GM21737 (cell line): Measurements from ENCODE around the gene NIPAL3.

ENCODE experiments used
- ATAC-seq: cut with Tn5 transposase; IDR thresholded peaks from one replicate; pipeline ENCODE4 v1.9.1; 2021; ENCODE audit warnings: mild to moderate bottlenecking, moderate library complexity; ENCODE audit not compliant: unreplicated experiment

The NIPAL3 gene

DNA sequence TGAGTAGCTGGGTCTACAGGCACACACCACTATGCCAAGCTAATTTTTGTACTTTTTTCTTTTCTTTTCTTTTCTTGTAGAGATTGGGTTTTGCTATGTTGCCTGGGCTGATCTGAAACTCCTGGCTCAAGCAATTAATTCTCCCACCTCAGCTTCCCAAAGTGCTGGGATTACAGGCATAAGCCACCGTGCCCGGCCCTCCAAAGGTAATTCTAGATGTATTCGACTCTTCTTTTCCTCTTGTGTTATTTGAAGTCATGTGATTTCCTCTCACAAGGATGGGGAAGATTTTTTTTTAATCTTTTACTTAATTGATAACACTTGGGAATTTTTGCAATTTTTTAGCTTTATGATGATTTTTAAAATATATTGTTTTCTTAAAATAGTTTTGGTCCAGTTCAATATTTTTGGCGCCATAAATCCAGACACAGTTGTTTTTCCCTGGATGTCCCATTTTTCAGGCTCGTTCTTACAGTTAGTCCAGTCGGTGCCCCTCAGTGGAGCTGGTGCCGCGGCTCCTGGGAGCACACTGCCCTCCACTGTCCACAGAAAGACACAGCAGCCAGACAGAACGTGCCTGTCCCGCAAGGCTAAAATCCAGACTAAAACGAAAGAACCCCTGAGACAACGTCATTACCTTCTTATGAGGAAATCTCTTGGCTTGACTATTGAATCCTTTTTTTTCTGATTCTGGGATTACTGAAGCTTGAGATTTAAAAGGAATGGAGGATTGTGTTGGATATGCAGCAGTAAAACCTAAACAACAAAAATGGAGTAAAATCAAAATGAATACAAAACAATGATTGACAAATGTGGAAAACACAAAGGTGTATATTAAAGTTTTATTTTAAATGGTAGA lies 24.4 kb upstream of the NIPAL3 start:
- ATAC-seq, result peak; percentile 48

DNA sequence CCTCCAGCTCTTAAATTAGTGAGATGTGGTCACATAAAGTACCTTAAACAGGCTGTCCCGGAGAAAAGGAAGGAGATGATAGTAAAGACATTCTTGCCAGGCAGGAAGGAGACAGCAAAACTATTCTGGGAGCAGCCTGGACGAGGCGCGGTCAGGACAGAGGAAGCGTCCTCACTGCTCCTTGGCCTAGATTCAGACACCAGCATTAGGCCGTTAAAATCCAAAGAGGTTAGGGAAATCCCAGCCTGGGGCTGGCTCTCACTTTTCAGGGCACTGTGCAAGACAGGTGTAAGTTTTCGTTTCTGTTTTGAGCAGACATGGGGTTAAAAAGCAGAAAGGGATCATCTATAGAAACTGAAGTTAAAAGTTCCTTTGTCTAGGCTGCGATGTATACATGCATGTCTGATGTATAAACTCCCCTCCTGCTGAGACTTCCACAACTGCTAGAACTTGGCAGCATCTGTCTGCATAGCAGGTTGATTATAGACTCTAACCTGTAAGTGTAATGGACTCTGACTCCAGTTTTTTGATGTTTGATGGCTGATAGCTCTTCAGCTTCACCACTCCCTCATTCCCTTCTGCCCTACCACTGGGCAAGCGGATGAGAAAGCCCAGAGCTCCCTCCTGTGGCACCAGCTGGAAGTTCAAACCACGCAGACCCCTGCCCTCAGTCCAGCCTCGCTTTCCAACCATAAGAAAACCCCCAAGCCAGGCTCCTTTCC lies 23.6 kb upstream of the NIPAL3 start:
- ATAC-seq, result peak; percentile 73

DNA sequence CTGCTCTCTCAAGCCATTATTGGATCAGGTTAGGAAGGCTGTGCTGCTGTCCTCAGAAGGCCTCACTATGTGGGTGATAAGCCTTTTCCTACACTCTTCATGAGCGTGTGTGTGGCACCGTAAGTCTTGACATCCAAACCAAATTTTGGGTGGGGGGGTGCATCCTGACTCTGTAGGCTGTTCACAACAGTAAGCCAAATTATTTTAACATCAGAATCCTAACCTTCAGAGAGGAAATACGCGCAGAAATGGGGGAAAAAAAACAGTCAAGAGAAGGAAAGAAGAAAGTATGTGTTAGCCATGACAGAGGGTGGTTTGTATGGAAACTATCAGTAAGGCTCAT lies 23.0 kb upstream of the NIPAL3 start:
- no peak for ATAC-seq

DNA sequence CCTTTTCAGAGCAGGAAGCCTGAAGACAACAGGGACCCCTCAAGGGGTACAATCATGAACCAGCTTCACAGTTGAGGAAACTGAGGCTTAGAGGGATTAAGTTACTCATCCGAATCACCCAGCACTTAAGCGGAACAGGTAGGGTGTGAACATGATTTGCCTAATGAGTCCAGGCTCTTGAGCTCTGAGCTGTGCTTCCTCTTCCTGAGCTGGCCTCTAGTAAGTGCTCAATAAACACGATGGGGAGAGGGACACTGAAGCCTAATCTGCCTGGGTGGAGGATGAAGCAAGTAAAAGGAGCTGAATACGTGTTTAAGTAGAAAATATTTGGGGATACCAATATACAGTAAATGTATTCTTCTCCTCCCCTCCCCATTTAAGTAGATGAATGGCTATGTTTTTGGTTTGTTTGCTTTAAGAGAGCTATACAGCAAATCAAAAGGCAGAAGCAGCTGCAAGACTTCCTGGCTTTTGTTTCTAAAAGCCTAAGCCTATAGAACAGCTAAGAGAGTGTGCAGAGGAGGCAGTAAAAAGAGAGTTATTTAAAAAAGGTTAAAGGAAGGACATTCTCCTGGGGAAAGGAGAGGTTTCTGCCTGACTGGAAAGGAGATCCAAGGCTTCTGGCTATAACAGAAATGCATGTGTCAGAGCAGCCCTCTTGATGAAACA lies 22.5 kb upstream of the NIPAL3 start:
- ATAC-seq, result no peak

DNA sequence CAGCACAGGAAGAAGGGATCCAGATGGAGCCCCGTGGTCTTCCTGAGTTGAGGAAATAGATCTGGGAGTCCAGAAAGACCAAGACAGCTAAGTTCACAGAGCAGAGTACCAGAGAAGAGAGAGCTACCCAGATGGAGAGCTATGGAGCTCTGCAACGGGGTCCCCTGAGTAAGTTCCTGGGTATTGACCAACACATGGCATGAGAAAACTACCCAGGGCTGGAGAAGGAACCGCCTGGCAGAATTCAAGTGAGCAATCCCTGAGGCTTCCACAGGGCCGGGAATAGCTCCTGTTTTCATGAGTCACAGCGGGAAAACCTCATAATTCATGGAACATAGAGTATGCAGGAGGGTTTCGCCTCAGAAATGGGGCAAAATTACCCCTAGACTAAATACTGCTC lies 21.7 kb upstream of the NIPAL3 start:
- ATAC-seq, result no peak

DNA sequence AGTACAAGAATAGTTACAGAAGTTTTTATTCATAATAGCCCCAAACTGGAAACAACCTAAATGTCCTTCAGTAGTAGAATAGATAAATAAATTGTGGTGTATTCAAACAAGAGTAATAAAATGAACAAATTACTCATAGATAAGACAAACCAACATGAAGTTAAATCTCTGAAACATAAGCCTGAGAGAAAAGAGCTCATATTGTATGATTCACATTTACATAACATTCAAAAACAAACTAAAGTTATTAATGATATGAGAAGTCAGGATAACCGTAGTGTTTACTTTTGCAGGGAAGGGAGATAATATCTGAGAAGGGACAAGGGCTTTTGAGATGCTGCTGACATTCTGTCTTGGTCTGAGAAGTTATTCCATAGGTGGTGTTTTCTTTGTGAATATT lies 15.5 kb upstream of the NIPAL3 start:
- no peak for ATAC-seq

DNA sequence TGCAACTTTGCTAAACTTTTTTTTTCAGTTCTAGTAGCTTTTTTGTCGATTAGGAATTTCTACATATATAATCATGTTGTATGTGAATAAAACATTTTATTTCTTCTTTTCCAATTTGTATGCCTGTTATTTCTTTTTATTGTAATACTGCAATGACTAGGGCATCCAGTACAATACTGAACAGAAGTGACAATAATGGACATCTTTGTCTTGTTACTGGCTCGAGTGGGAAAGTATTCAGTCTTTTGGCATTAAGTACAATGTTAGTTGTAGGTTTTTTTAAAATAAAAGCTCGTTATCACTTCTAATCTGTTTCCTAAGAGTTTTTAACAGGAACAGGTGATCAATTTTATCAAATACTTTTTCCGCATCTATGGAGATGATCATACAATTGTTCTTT lies 11.8 kb upstream of the NIPAL3 start:
- no peak for ATAC-seq

DNA sequence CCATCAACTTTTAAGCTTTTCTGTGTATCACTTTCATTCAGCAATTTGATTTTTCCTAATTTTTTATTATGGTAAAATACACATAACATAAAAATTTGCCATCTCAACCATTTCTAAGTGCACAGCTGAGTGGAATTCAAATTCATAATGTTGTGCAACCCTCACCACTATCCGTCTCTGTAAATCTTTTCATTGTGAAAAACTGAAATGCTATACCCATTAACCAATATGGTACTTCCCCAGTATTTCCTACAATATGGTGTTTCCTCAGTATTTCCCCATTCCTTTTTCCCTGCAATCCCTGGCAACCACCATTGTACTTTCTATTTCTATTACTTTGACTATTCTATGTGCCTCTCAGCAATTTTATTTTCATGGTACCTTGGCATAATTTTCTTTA lies 8.8 kb upstream of the NIPAL3 start:
- ATAC-seq, result no peak

DNA sequence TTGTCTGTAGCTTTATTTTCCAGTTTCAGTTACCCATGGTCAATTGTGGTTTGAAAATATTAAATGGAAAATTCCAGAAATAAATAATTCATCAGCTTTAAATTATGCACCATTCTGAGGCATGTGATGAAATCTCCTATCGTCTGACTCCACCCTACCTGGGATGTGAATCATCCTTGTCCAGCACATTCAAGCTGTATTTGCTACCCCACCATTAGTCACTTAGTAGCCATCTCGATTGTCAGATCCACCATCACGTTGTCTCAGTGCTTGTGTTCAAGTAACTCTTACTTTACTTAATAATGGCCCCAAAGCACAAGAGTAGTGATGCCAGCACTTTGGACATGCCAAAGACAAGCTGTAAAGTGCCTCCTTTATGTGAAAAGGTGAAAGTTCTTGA lies 6.1 kb upstream of the NIPAL3 start:
- ATAC-seq, result no peak

DNA sequence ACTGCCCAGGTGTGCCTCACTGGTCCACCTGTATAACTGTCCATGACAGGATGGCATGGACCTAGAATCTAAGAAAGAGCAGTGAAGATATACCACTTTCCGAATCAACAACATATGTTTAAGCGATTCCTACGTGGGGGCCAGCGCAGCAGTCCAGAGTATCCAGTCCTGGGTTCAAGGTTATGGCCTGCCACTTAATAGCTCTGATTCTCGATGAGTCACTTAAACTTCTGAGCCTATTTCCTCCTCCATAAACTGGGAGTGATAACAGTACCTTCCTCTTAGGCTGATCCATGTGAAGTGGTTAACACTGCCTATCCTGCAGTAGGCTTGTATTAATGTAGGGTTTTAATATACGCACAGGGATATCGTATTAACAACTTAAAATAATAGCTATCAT lies 4.9 kb upstream of the NIPAL3 start:
- ATAC-seq, result no peak

DNA sequence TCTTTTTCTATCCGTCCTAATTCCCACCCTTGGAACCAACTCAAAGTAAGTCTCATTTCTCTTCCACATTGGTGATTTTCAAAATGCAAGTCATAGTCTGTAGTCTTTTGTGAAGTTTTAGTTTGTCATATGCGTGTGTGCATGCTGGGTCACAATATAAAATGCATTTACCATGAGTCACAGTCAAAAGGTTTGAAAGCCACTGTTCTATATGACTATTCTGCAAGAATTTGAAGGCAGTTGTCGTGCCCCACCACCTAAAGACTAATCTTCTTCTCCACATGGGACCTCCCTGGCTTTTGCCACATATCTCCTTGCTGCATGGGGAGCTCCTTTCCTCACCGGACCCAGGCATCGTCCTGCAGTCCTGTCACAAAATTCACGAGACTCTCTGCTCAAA lies 3.6 kb upstream of the NIPAL3 start:
- no peak for ATAC-seq

DNA sequence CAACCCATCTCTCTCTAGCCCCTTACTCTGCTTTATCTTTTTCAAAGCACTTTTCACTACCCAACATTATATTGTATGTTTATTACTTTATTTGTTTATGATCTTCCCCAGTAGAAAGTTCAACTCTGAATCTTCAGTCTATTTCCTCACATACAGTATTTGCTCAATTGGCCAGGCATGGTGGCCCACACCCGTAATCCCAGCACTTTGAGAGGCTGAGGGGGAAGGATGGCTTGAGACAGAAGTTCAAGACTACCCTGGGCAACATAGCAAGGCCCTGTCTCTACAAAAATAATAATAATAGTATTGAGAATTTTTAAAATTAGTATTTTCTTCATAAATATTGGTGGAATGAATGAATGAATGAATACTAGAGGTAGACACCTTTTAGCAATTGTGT lies 3.2 kb upstream of the NIPAL3 start:
- no peak for ATAC-seq

DNA sequence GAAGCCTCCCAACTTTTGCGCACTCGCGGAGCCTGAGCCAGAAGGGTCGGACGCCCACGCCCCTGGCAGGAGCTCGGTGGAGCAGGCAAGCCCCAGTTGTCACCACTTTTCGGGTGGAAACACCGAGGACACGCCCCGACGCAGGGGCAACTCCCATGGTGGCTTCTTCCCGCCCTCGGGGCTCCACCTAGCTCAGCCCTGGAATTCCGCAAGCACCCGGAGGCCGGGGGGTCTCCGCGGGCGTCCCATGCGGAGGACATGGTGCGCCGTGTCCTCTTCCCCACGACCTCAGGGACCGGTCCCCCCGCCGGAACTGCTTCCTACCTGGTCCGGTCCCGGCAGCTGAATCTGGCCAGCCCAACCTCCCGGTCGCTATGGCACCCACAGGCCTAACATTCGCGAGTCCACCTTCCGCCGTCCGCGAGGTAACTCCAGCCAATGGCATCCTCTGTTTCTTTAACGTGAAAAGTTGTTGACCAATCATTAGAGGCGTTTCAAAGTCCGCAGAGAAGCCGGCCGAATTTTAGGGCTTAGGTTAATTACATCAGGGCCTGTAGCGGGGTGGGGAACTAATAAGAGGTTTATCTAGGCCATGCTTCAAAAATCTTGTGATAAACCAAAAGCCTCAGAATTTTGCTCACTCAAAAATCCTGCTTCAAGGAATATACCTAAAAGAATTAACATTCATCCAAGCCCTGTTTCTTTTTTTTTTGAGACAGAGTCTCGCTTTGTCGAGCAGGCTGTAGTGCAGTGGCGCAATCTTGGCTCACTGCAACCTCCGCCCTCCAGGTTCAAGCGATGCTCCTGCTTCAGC lies 2.0 kb upstream of the NIPAL3 start, which contains the start of gene STPG1:
Gene STPG1 (minus strand): TSS at position 433 of the 814 bp plus-strand sequence. CDS start 12,394 bp downstream, outside the sequence.
- ATAC-seq, result no peak

DNA sequence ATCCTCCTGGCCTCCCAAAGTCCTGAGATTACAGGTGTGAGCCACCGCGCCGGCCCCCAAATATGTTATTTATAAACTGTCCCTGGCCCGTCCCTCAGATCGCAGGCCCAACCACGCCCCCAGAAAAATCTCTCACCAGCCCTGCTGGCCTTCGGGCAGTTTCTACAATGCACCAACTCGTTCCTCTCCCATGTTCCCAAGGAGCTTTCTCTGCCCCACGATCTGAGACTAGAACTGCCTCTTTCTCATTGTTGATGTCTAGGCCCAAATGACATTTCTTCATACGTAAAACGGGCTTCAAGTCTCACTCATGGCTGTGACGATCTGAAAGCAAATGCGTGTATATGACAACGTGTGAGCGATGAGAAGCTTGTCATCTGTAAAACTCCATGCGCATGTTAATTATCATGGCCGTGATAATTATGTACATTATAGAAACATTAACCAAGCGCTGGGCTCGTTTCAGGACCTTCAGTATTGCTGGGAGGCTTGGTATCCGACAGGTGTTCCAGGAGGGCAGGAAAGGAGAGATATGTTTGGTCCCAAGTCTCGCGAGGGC lies 748 bp upstream of the NIPAL3 start:
- ATAC-seq, result no peak

DNA sequence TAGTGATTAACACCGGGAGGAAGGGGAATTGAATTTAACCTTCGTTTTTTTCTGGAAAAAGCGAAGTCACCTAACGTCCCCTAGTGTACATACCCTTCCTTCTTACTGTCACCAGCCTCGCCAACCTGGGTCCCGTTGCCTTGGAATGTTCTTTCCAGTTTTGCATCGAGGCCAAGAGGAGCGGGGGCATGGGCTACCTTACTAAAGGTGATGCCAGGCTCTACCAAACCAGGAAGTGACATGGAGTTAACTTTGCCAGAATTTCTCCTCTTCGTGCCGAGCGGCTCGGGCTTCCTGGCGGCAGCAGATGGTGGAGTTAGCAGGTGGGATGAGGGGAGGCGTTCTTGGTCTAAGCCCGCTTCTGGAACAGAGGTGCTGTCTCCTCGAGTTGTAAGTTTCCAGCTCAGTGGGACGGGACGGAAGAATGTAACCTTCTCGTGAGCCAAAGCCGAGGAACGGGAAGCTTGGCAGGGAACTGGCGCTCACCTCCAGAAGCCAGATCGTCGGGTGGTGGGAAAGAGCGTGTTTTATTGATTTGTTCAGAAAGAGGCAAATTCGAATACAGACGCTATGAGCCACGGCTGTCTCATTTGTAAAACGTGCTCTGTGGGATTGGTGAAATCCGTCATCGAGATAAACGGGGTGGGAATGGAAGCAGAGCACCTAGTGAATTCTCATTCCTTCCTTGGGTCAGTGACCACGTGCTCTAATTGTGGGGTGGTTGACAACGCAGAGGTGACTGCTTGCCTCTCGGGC lies 486 bp downstream of the NIPAL3 start:
- ATAC-seq, result no peak

DNA sequence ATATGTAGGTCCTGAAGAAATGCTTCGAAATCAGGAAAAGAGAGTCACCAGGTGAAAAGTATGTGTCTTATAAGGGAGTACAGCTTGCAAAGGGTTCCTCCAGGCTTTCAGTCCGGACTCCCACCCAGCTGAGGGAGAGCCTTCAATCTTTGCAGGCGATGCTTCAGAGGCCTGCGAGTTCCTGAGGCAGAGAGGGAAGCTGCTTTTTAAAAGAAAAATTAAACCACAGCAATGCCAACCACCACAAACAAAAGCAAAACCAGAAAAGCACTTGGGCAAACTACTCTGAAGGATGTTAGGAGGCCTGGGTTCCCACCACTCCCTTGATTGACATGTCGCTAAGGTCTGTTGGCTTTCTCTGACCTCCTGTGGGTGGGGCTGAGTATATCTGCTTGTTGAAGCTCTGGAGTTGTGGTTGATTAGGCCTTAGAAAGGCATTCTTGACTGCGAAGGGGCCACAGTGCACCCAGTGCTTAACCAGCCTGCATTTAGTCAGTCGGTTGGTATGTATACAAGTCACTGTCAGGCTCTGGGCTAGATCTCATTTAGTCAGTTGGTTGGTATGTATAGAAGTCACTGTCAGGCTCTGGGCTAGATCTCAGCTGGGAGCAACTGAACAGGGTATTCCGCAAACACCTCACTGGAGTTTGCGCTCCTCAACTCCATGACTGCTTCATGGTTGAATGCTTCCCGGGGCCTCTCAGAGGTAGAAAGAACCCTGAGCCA lies 1.2 kb downstream of the NIPAL3 start:
- ATAC-seq, result no peak

DNA sequence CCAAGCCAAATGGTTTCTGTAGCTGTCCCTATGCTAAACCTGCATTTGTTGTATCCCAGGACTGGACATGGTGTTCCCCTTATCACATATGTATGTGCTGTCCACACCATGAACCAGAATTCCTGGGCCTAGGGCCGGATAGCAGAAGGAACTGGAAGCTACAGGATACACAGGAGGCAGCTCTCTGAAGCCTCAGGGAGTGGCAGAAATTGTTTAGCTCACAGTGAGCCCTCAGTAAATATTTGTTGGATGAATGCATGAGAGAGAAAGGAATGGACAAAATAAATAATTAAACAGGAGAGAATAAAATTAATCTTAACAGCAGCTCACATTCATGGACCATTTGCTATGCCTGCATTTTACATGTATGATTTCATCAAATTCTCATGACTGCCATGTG lies 2.1 kb downstream of the NIPAL3 start:
- ATAC-seq, result no peak

DNA sequence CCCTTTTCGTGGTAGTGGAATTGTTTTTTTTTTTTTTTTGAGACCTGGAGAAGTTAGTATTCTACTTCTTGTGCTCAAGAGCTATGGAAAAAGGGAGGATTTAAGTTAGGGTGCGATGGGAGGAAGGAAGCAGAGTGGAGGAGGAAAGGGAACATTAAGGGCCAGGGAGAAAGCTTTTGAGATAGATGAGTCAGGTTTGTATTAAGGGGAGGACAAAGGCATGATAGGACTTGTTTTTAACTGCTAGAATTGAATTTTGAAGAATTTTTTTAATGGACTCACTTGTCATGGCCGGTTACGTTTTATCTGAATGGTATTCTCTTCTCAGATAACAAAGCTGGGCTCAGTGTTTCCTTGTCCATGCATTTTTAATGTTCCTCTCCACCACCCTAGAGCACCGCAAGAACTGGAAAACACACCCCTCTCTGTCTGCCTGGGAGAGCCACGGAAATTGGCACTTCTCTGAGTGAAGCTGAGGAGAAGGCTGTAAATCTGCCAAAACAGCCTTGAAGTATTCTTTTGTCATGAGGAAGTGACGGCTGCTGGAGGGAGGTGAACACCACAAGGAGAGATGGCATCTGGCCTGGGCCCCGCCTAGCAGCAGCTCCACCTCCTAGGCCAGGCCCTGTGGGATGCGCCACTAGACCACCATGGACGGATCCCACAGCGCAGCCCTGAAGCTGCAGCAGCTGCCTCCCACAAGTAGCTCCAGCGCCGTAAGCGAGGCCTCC lies 3.5 kb downstream of the NIPAL3 start:
- ATAC-seq, result no peak

DNA sequence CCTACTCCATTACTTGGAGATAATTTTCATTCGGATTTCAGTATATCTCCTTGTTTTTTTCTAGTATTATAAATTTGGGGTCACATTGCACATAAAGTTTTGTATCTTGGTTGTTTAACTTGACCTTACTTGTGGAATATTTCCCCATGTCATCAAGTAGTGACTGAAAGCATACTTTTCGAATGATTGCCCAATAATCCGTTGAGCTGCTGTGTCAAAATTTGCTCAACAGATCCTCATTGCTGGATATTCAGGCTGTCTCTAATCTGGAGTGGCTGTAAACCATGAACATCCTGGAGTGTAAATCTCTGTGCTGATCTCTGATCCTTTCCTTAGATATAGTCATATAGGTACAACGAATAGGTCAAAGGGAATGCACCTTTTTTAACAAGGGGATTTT lies 4.9 kb downstream of the NIPAL3 start:
- ATAC-seq, result no peak
